Measurements from ENCODE around the gene DNM3. TPM values are rescaled to one million over a fixed set of nuclear protein-coding genes. Genes with fewer than 3 reads are reported as not detected.

Gene DNM3
- total and polyA plus RNA-seq, 2 of the 8 experiments (the other 6 are each of a cell fraction or from before 2014, with no cell fraction given): 2.0 to 8.5 TPM

GRCh38 chr1:172176206-172176605, 334.9 kb downstream of the DNM3 start:
- no peak overlapping the region for H3K14ac ChIP-seq (ENCODE audit: insufficient read length)
- no peak overlapping the region for H3K18ac ChIP-seq (ENCODE audit: extremely low read depth, low read length)
- H4K5ac ChIP-seq (ENCODE audit: insufficient read length, low read depth, low read length): no peak overlapping the region
- 92% methylated on average over 1 of the region's 1 CpG; no CpG with 5 or more reads in 1 of the 2 experiments for WGBS, 2 experiments (ENCODE audit: extremely low coverage in 1 of 2, insufficient coverage in 1 of 2, insufficient read length in 1 of 2, insufficient replicate concordance in 2 of 2, low coverage in 1 of 2, low lambda C conversion rate in 2 of 2, missing lambda C conversion rate in 1 of 2)
- H2AK5ac ChIP-seq (ENCODE audit: low read depth, low read length): no peak overlapping the region
- no peaks in the 10 kb centered on the region for H4K20me1 ChIP-seq (replicated peaks in 1 of 2; ENCODE audit: control insufficient read depth in 1 of 2, insufficient read depth in 2 of 2, low read length in 2 of 2)
- H3K9ac ChIP-seq (replicated peaks in 1 of 4; ENCODE audit: extremely low read depth in 1 of 4, low read depth in 3 of 4, low read length in 3 of 4): no peak overlapping the region
- no peak overlapping the region for H4K91ac ChIP-seq (replicated peaks; ENCODE audit: insufficient read length, low read length)
- FAIRE-seq: no peak
- H3K9me3 ChIP-seq (ENCODE audit: insufficient read depth in 2 of 2, low read depth in 1 of 2, low read length in 1 of 2): no peaks in the 10 kb centered on the region
- no peak overlapping the region for H2BK15ac ChIP-seq (ENCODE audit: low read length)
- H2BK12ac ChIP-seq (ENCODE audit: low read depth, low read length): no peak overlapping the region
- H2BK5ac ChIP-seq (ENCODE audit: low read depth, low read length): no peak overlapping the region
- no peaks in the 10 kb centered on the region for H3K36me3 ChIP-seq (ENCODE audit: control insufficient read depth in 2 of 4, insufficient read depth in 4 of 4, low read length in 3 of 4)
- H3K27ac ChIP-seq (ENCODE audit: low read depth, low read length): no peak overlapping the region
- no peak overlapping the region for H3K4me3 ChIP-seq (ENCODE audit: extremely low read depth in 1 of 4, insufficient read depth in 2 of 4, low read depth in 3 of 4, low read length in 4 of 4)
- DNase-seq (ENCODE audit: low read depth in 1 of 2, low spot score in 2 of 2): no peak
- H3K23ac ChIP-seq (ENCODE audit: insufficient read length): no peak overlapping the region
- H3K4me2 ChIP-seq (ENCODE audit: insufficient read depth in 1 of 2, low read depth in 2 of 2, low read length in 2 of 2): no peak overlapping the region
- H3K4ac ChIP-seq (replicated peaks; ENCODE audit: insufficient read length, low read depth, low read length): no peak overlapping the region
- no peaks in the 10 kb centered on the region for H3K79me1 ChIP-seq (ENCODE audit: low read depth, low read length)
- H3K27me3 ChIP-seq (replicated peaks in 1 of 4; ENCODE audit: control insufficient read depth in 3 of 4, extremely low read depth in 1 of 4, insufficient read depth in 3 of 4, low read length in 3 of 4): peaks cover 0 to 1% (median 0%) of the 10 kb centered on the region in 4 experiments; a peak in 1 of 7 replicates
- POLR2A ChIA-PET (ENCODE audit: partially characterized antibody): no interaction called here
- H3K23me2 ChIP-seq (ENCODE audit: low read depth, low read length): no peaks in the 10 kb centered on the region; the same call in 1 of the 2 replicates
- CTCF ChIA-PET (ENCODE audit: partially characterized antibody): no interaction called here
- H2BK20ac ChIP-seq (ENCODE audit: low read length): no peak overlapping the region
- H3K4me1 ChIP-seq (replicated peaks in 1 of 4; ENCODE audit: control insufficient read depth in 3 of 4, insufficient read depth in 4 of 4, low read length in 3 of 4): no peaks in the 10 kb centered on the region
- no peak overlapping the region for H4K8ac ChIP-seq (ENCODE audit: extremely low read depth, insufficient read depth, low read length)
- no peak overlapping the region for H3K56ac ChIP-seq (replicated peaks; ENCODE audit: insufficient read length, low read depth, low read length)
- H2BK120ac ChIP-seq (replicated peaks; ENCODE audit: low read depth, low read length): no peak overlapping the region
- no peaks in the 10 kb centered on the region for H3K79me2 ChIP-seq (ENCODE audit: control insufficient read depth in 1 of 2, insufficient read depth in 2 of 2, low read length in 2 of 2)
- H2AFZ ChIP-seq (ENCODE audit: low read length): no peak overlapping the region
- TF ChIP-seq SP1 (IDR thresholded peaks at IDR 0.05; ENCODE audit: low read depth, low read length) (no peak), KDM5A (IDR thresholded peaks at IDR 0.05; ENCODE audit: low read length) (no peak), CTCF (IDR thresholded peaks at IDR 0.05; ENCODE audit: control extremely low read depth in 1 of 3, insufficient read depth in 1 of 3, low read depth in 1 of 3, low read length in 3 of 3) (no peak), RAD21 (IDR thresholded peaks at IDR 0.05 in 1 of 2, conservative IDR thresholded peaks at IDR 0.05 in 1 of 2; ENCODE audit: low read depth in 2 of 2, low read length in 2 of 2) (no peak), RBBP5 (IDR thresholded peaks at IDR 0.05; ENCODE audit: borderline replicate concordance, low read depth, low read length) (no peak), SP2 (IDR thresholded peaks at IDR 0.05; ENCODE audit: low read length) (no peak), BACH1 (IDR thresholded peaks at IDR 0.05; ENCODE audit: low read length) (no peak), CEBPB (IDR thresholded peaks at IDR 0.05; ENCODE audit: low read depth, low read length) (no peak), EP300 (IDR thresholded peaks at IDR 0.05; ENCODE audit: borderline replicate concordance in 1 of 2, low read depth in 2 of 2, low read length in 2 of 2) (no peak), ZNF274 (IDR thresholded peaks at IDR 0.05; ENCODE audit: borderline replicate concordance, extremely low read depth, low read length) (no peak), TAF1 (IDR thresholded peaks at IDR 0.05; ENCODE audit: low read depth, low read length) (no peak), SRF (IDR thresholded peaks at IDR 0.05; ENCODE audit: low read depth, low read length) (no peak)

Measured in H1 (cell line).